Neural cell (in vitro differentiated cells): ENCODE results near the gene KLHL10. TPM values are rescaled to one million over a fixed set of nuclear protein-coding genes. Genes with fewer than 3 reads are reported as not detected.
A peak's percentile ranks its signal among the peaks of the same experiment; 100 is the strongest.

Experiments
- H2AFZ ChIP-seq: fragments of 200-600, 300-800 bp; sonication (generic), shearing (Covaris generic); 2 replicates; pipeline ENCODE4 v1.6.0; 2014; ENCODE audit warnings: low read depth, mild to moderate bottlenecking, antibody characterized with exemption, low read length, moderate library complexity
- H3F3A ChIP-seq: fragments of 200-600 bp; shearing (Covaris generic); 2 replicates; pipeline ENCODE4 v1.6.1; 2016; ENCODE audit warnings: mild to moderate bottlenecking, moderate library complexity, mixed read lengths, antibody characterized with exemption, low read length; ENCODE audit not compliant: insufficient read depth, poor library complexity, severe bottlenecking
- H3K27ac ChIP-seq: fragments of 200-600, 300-800 bp; sonication (generic), shearing (Covaris generic); 2 replicates; pipeline ENCODE4 v1.5.1; 2014; ENCODE audit warnings: mild to moderate bottlenecking, low read length, moderate library complexity
- H3K27me3 ChIP-seq: fragments of 300-800, 200-600 bp; sonication (generic), shearing (Covaris generic); 2 replicates; pipeline ENCODE4 v1.6.0; 2014; ENCODE audit warnings: mild to moderate bottlenecking, low read depth, low read length, moderate library complexity; ENCODE audit not compliant: insufficient read depth
- H3K36me3 ChIP-seq: fragments of 300-800, 200-600 bp; sonication (generic), shearing (Covaris generic); 2 replicates; pipeline ENCODE4 v1.5.1; 2014; ENCODE audit warnings: mild to moderate bottlenecking, antibody characterized with exemption, low read length, moderate library complexity; ENCODE audit not compliant: insufficient read depth
- H3K4me2 ChIP-seq: fragments of 300-800, 200-600 bp; sonication (generic), shearing (Covaris generic); 2 replicates; pipeline ENCODE4 v1.6.0; 2014; ENCODE audit warnings: mild to moderate bottlenecking, low read length
- H3K4me3 ChIP-seq: fragments of 300-800, 200-600 bp; sonication (generic), shearing (Covaris generic); 2 replicates; pipeline ENCODE4 v1.5.1; 2014; ENCODE audit warnings: mild to moderate bottlenecking, low read length, moderate library complexity
- H3K79me2 ChIP-seq: fragments of 200-600 bp; shearing (Covaris generic); replicated peaks from 2 replicates; pipeline ENCODE4 v1.6.0; 2014; ENCODE audit warnings: mild to moderate bottlenecking, low read length, moderate library complexity; ENCODE audit not compliant: insufficient read depth
- H3K9ac ChIP-seq: fragments of 300-800, 200-600 bp; sonication (generic), shearing (Covaris generic); 2 replicates; pipeline ENCODE4 v1.6.1; 2016; ENCODE audit warnings: mild to moderate bottlenecking, low read length, mixed read lengths
- H3K9me2 ChIP-seq: fragments of 200-600 bp; shearing (Covaris generic); 2 replicates; pipeline ENCODE4 v1.6.1; 2016; ENCODE audit warnings: mild to moderate bottlenecking, low read length, mixed read lengths; ENCODE audit not compliant: insufficient read depth
- H3K9me3 ChIP-seq: fragments of 200-600, 300-800 bp; sonication (generic), shearing (Covaris generic); 2 replicates; pipeline ENCODE4 v1.6.1; 2016; ENCODE audit warnings: mild to moderate bottlenecking, mixed run types, low read length, moderate library complexity, mixed read lengths
- H4K20me1 ChIP-seq: fragments of 200-600 bp; shearing (Covaris generic); 2 replicates; pipeline ENCODE4 v1.6.1; 2016; ENCODE audit warnings: mild to moderate bottlenecking, mixed run types; ENCODE audit not compliant: insufficient read depth
- CTCF ChIP-seq: fragments of 450-650 bp; IDR thresholded peaks from 2 replicates; pipeline ENCODE4 v1.5.1; 2014; ENCODE audit warnings: antibody characterized with exemption, mild to moderate bottlenecking, moderate library complexity; ENCODE audit not compliant: poor library complexity, severe bottlenecking
- EP300 ChIP-seq: fragments of 450-650 bp; conservative IDR thresholded peaks from 2 replicates; pipeline ENCODE4 v1.6.1; 2014; ENCODE audit warnings: antibody characterized with exemption, mild to moderate bottlenecking, moderate library complexity; ENCODE audit not compliant: poor library complexity, severe bottlenecking
- EZH2 ChIP-seq: fragments of 200-600, 300-800 bp; shearing (Covaris generic), sonication (generic); IDR thresholded peaks from 2 replicates; pipeline ENCODE4 v1.6.1; 2014; ENCODE audit warnings: antibody characterized with exemption, low read length, borderline replicate concordance, mild to moderate bottlenecking; ENCODE audit not compliant: insufficient read depth, poor library complexity, severe bottlenecking
- MXI1 ChIP-seq: fragments of 450-650 bp; conservative IDR thresholded peaks from 2 replicates; pipeline ENCODE4 v1.6.1; 2014; ENCODE audit warnings: antibody characterized with exemption, mild to moderate bottlenecking; ENCODE audit not compliant: poor library complexity, severe bottlenecking
- POLR2AphosphoS5 ChIP-seq: IDR thresholded peaks from 2 replicates; pipeline ENCODE4 v1.6.1; 2012
- RAD21 ChIP-seq: fragments of 450-650 bp; conservative IDR thresholded peaks from 2 replicates; pipeline ENCODE4 v1.6.1; 2014; ENCODE audit warnings: antibody characterized with exemption, mild to moderate bottlenecking, moderate library complexity
- REST ChIP-seq: IDR thresholded peaks from 2 replicates; pipeline ENCODE4 v1.6.1; 2012; ENCODE audit warnings: borderline replicate concordance
- SMC3 ChIP-seq: fragments of 450-650 bp; conservative IDR thresholded peaks from 2 replicates; pipeline ENCODE4 v1.6.1; 2014; ENCODE audit warnings: antibody characterized with exemption, mild to moderate bottlenecking, moderate library complexity; ENCODE audit not compliant: poor library complexity
- TAF1 ChIP-seq: IDR thresholded peaks from 2 replicates; pipeline ENCODE4 v1.6.1; 2012; ENCODE audit warnings: low read depth
- polyA plus RNA-seq: library from polyadenylated mRNA; depleted of rRNA; stranded (reverse); fragments of >200 nt; gene quantifications from 2 replicates; pipeline ENCODE4 v1.2.3, GENCODE V29; 2014

KLHL10 gene
- polyA plus RNA-seq, 1 donor from 2014 or later: not detected

GRCh38 chr17:41813152-41813680 lies 24.4 kb upstream of the KLHL10 start:
- Histone ChIP-seq H3K9me3 (no peaks in the 10 kb centered on the region), H3K9me2 (no peaks in the 10 kb centered on the region), H3K27me3 (no peaks in the 10 kb centered on the region), H3K4me2 (no peak overlapping the region), H3K9ac (no peak overlapping the region), H2AFZ (no peak overlapping the region), H3K27ac (no peak overlapping the region), H3K4me3 (peak overlapping the region; percentile 81), H3K79me2 (peaks cover 3% of the 10 kb centered on the region), H3K36me3 (no peaks in the 10 kb centered on the region), H4K20me1 (no peaks in the 10 kb centered on the region), H3F3A (no peaks in the 10 kb centered on the region)
- no peak for TF ChIP-seq EP300
- no peak for TF ChIP-seq REST
- no peak for TF ChIP-seq TAF1
- no peak for TF ChIP-seq MXI1
- no peak for TF ChIP-seq CTCF

- Histone ChIP-seq H3K9me2 (no peaks in the 10 kb centered on the region), H3K27ac (no peak overlapping the region), H3K4me2 (no peak overlapping the region), H3F3A (no peaks in the 10 kb centered on the region), H3K36me3 (no peaks in the 10 kb centered on the region), H4K20me1 (no peaks in the 10 kb centered on the region), H3K9ac (no peak overlapping the region), H3K4me3 (no peak overlapping the region), H3K9me3 (no peaks in the 10 kb centered on the region), H2AFZ (no peak overlapping the region), H3K27me3 (no peaks in the 10 kb centered on the region), H3K79me2 (peaks cover 3% of the 10 kb centered on the region)
- TF ChIP-seq REST (no peak), RAD21 (no peak), SMC3 (no peak), CTCF (no peak), EP300 (no peak), MXI1 (no peak), POLR2AphosphoS5 (no peak), EZH2 (no peak), TAF1 (no peak)
These were observed 23.9 kb upstream of the KLHL10 start for GRCh38 chr17:41813699-41814124.
